ENCODE results near the gene ZNF845. TPM values are rescaled to one million over a fixed set of nuclear protein-coding genes. Genes with fewer than 3 reads are reported as not detected.

Gene ZNF845
- total and polyA plus RNA-seq, 10 of the 15 experiments (the other 5 are each of a cell fraction or from before 2014, with no cell fraction given), result 0.58 to 8.2 (median 4.1) TPM

DNA sequence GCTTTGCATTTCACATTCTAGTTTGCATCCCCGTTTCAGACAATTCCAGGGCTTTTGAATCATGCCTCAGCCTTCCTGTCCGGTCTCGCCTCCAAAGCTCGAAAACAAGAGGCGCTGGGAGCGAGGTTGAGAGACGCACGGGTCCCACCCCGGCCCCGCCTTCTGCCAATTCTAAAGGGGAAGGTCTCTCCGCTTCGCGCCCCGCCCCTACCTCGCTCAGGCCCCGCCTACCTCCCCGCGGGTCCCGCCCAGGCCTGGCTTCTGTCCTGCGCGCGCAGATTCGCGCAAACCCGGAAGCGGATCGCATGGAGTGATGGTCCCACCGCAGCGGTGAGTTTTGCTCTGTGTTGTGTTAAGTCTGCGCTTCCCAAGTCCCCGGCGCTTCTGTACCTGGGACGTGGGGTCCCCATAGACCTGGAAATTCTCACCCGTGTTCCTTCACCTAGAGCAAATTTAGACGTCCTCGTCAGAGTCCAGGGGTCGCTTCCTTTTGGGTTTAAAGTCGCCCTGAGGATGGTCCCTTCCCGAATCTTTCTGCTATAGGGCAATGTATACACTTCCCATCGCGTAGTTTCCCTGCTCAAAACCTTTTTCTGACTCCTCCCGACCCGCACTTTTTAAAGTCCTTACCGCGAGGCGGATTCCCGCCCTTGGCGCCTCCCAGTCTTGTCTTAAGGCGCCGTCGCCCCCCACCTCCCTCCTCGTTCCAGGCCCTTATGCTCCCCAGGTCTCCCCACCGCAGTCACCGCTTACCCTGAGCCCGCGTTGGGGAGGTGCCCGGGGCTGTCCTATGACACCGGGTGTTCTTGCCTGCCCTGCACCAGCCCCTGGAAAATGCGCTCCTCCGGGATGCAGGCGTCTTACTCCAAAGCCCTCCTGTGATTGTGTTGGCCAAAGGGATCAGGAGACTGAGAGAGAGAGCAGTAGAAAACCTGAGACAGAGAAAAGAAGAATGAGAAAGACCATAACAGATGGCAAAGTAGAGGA lies at the start of gene ZNF845 (continued):
- TF ChIP-seq, protein P1, sequence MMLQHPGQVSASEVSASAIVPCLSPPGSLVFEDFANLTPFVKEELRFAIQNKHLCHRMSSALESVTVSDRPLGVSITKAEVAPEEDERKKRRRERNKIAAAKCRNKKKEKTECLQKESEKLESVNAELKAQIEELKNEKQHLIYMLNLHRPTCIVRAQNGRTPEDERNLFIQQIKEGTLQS (IDR thresholded peaks at IDR 0.05; ENCODE audit: borderline replicate concordance, extremely low read depth, low read depth, low read length), result no peak
- peak; percentile 66 for TF ChIP-seq SMAD5 (IDR thresholded peaks at IDR 0.05; ENCODE audit: low read depth)
- no peak for TF ChIP-seq BRCA1 (IDR thresholded peaks at IDR 0.05; ENCODE audit: low read depth, low read length)
- TF ChIP-seq FOS (IDR thresholded peaks at IDR 0.05; ENCODE audit: borderline replicate concordance, extremely low read depth, insufficient read length), result no peak
- TF ChIP-seq, protein P2, sequence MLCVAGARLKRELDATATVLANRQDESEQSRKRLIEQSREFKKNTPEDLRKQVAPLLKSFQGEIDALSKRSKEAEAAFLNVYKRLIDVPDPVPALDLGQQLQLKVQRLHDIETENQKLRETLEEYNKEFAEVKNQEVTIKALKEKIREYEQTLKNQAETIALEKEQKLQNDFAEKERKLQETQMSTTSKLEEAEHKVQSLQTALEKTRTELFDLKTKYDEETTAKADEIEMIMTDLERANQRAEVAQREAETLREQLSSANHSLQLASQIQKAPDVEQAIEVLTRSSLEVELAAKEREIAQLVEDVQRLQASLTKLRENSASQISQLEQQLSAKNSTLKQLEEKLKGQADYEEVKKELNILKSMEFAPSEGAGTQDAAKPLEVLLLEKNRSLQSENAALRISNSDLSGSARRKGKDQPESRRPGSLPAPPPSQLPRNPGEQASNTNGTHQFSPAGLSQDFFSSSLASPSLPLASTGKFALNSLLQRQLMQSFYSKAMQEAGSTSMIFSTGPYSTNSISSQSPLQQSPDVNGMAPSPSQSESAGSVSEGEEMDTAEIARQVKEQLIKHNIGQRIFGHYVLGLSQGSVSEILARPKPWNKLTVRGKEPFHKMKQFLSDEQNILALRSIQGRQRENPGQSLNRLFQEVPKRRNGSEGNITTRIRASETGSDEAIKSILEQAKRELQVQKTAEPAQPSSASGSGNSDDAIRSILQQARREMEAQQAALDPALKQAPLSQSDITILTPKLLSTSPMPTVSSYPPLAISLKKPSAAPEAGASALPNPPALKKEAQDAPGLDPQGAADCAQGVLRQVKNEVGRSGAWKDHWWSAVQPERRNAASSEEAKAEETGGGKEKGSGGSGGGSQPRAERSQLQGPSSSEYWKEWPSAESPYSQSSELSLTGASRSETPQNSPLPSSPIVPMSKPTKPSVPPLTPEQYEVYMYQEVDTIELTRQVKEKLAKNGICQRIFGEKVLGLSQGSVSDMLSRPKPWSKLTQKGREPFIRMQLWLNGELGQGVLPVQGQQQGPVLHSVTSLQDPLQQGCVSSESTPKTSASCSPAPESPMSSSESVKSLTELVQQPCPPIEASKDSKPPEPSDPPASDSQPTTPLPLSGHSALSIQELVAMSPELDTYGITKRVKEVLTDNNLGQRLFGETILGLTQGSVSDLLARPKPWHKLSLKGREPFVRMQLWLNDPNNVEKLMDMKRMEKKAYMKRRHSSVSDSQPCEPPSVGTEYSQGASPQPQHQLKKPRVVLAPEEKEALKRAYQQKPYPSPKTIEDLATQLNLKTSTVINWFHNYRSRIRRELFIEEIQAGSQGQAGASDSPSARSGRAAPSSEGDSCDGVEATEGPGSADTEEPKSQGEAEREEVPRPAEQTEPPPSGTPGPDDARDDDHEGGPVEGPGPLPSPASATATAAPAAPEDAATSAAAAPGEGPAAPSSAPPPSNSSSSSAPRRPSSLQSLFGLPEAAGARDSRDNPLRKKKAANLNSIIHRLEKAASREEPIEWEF (IDR thresholded peaks at IDR 0.05; ENCODE audit: insufficient replicate concordance, low read depth, low read length), result no peak

Measured in GM12878 (cell line).